ENCODE measurements around the gene EGLN1. TPM values are rescaled to one million over a fixed set of nuclear protein-coding genes. Genes with fewer than 3 reads are reported as not detected.

The EGLN1 gene
- total RNA-seq, 1 donor = 53.5 TPM

DNA sequence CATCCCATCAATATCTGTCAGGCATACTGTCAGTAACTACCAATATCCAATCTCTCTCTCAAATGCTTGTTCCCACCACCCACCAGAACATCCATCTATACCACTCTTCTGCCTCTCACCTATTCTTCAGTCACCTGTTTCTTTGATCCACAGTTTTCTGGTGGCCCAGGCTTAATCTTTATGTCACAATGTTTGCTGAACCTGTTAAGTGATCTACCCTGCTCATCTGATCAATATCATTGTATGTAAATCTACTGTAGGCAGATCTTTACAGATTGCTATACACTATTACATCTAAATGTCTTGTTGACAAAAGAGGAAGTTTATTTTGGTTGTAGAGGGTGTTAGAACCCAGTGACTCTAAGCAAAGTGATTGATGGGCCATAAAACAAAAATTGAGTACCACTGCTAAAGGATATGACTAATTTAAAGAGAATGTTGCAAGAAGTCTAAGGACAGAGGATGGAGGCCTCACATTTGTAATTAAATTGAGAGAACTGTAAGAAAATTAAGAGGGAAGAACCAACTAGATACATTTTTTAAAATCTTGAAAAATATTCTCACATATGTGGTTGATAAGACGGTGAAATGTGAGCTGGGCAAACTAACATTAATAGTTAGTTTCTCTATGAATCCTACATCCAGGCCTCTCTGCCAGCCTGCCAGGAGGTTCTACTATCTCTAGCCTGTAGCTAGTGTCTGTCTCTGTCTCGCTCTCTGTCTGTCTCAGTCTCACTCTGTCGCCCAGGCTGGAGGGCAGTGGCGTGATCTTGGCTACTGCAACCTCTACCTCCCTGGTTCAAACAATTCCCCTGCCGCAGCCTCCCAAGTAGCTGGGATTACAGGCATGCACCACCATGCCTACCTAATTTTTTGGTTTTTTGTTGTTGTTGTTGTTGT is 34.1 kb downstream of the EGLN1 start:
- peak; percentile 63 for DNase-seq (ENCODE audit: low read depth)
- no peak for TF ChIP-seq CTCF (IDR thresholded peaks at IDR 0.05; ENCODE audit: insufficient read depth, low read depth, low read length)

GRCh38 chr1:231386466-231386865 is 35.6 kb downstream of the EGLN1 start:
- H3K4me3 ChIP-seq (ENCODE audit: low read depth, low read length) = no peak overlapping the region
- no peak for TF ChIP-seq CTCF (IDR thresholded peaks at IDR 0.05; ENCODE audit: insufficient read depth, low read depth, low read length)
- DNase-seq (ENCODE audit: low read depth) = no peak

More for the DNA sequence above, 34.1 kb downstream of the EGLN1 start:
- H3K4me3 ChIP-seq (ENCODE audit: low read depth, low read length) = no peak overlapping the region

DNA sequence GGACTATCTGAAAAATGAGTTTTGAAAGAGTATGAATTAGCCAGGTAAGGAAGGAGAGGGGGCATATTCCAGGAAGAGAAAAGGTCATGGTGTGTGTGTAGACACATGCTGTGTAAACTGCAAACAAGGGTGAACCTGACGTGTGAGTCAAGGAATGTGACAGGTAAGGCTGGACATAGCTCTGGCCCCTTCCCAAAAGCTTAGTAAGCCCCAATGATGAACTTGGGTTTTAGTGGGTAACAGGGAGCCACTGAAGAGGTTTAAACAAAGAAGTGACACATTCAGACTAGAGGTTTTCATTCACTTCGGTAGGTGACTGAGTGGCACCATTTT is 36.7 kb downstream of the EGLN1 start:
- no peak overlapping the region for H3K4me3 ChIP-seq (ENCODE audit: low read depth, low read length)
- no peak for TF ChIP-seq CTCF (IDR thresholded peaks at IDR 0.05; ENCODE audit: insufficient read depth, low read depth, low read length)
- no peak for DNase-seq (ENCODE audit: low read depth)

GRCh38 chr1:231384696-231385415 is 37.2 kb downstream of the EGLN1 start:
- no peak for TF ChIP-seq CTCF (IDR thresholded peaks at IDR 0.05; ENCODE audit: insufficient read depth, low read depth, low read length)
- DNase-seq (ENCODE audit: low read depth) = no peak

GRCh38 chr1:231383159-231383860 is 38.8 kb downstream of the EGLN1 start:
- no peak for TF ChIP-seq CTCF (IDR thresholded peaks at IDR 0.05; ENCODE audit: insufficient read depth, low read depth, low read length)
- no peak for DNase-seq (ENCODE audit: low read depth)
- no peak overlapping the region for H3K4me3 ChIP-seq (ENCODE audit: low read depth, low read length)

More at GRCh38 chr1:231384696-231385415, 37.2 kb downstream of the EGLN1 start:
- H3K4me3 ChIP-seq (ENCODE audit: low read depth, low read length) = no peak overlapping the region

GRCh38 chr1:231382426-231382825 is 39.7 kb downstream of the EGLN1 start:
- TF ChIP-seq CTCF (IDR thresholded peaks at IDR 0.05; ENCODE audit: insufficient read depth, low read depth, low read length) = no peak
- no peak for DNase-seq (ENCODE audit: low read depth)

More at GRCh38 chr1:231382426-231382825, 39.7 kb downstream of the EGLN1 start:
- H3K4me3 ChIP-seq (ENCODE audit: low read depth, low read length) = no peak overlapping the region

Measured in fibroblast of villous mesenchyme (primary cell).